ENCODE results near the gene ACTRT2.

Gene ACTRT2

GRCh38 chr1:3055051-3055450 is 33.8 kb downstream of the ACTRT2 start:
- DNase-seq (ENCODE audit: low spot score): no peak

- no peak for DNase-seq (ENCODE audit: low spot score)
These were observed 35.4 kb downstream of the ACTRT2 start for GRCh38 chr1:3056641-3057040.

GRCh38 chr1:3058263-3059030 is 37.2 kb downstream of the ACTRT2 start:
- DNase-seq (ENCODE audit: low spot score): no peak

- no peak for DNase-seq (ENCODE audit: low spot score)
These were observed 38.9 kb downstream of the ACTRT2 start for GRCh38 chr1:3060127-3060526.

- DNase-seq (ENCODE audit: low spot score): no peak
These were observed 39.6 kb downstream of the ACTRT2 start for GRCh38 chr1:3060601-3061551.

- no peak for DNase-seq (ENCODE audit: low spot score)
These were observed 40.3 kb downstream of the ACTRT2 start for GRCh38 chr1:3061566-3061965.

GRCh38 chr1:3061981-3062615 is 40.8 kb downstream of the ACTRT2 start:
- DNase-seq (ENCODE audit: low spot score): no peak

- DNase-seq (ENCODE audit: low spot score): no peak
These were observed 41.5 kb downstream of the ACTRT2 start for GRCh38 chr1:3062616-3063378.

GRCh38 chr1:3063379-3064295 is 42.4 kb downstream of the ACTRT2 start:
- DNase-seq (ENCODE audit: low spot score): no peak

GRCh38 chr1:3064296-3064850 is 43.1 kb downstream of the ACTRT2 start:
- DNase-seq (ENCODE audit: low spot score): no peak

- DNase-seq (ENCODE audit: low spot score): no peak
These were observed 43.6 kb downstream of the ACTRT2 start for GRCh38 chr1:3064901-3065300.

GRCh38 chr1:3065396-3065795 is 44.1 kb downstream of the ACTRT2 start:
- DNase-seq (ENCODE audit: low spot score): no peak

GRCh38 chr1:3065797-3066196 is 44.5 kb downstream of the ACTRT2 start:
- DNase-seq (ENCODE audit: low spot score): no peak

GRCh38 chr1:3066250-3066711 is 45.0 kb downstream of the ACTRT2 start:
- no peak for DNase-seq (ENCODE audit: low spot score)

- no peak for DNase-seq (ENCODE audit: low spot score)
These were observed 45.6 kb downstream of the ACTRT2 start for GRCh38 chr1:3066826-3067225.

GRCh38 chr1:3067301-3067670 is 46.0 kb downstream of the ACTRT2 start:
- no peak for DNase-seq (ENCODE audit: low spot score)

GRCh38 chr1:3067671-3068563 is 46.6 kb downstream of the ACTRT2 start:
- DNase-seq (ENCODE audit: low spot score): no peak

- peak; percentile 21 for DNase-seq (ENCODE audit: low spot score)
These were observed 47.5 kb downstream of the ACTRT2 start, which contains the start of gene PRDM16 for GRCh38 chr1:3068564-3069431. TSS of gene PRDM16 (plus strand) at chr1:3069203. CDS start at chr1:3069260, 57 bp downstream.

Data from pons (tissue), 1 donor.